Activated B cell treated with CpG ODN at 0.5 μM for 24 hours (primary cell): ENCODE results near the gene EPN3. TPM values are rescaled to one million over a fixed set of nuclear protein-coding genes. Genes with fewer than 3 reads are reported as not detected.
A peak's percentile ranks its signal among the peaks of the same experiment; 100 is the strongest.

ENCODE experiments used
- ATAC-seq: fragments of 200-7000 bp; cut with Tn5 transposase; one replicate; pipeline ENCODE4 v1.10.0; 2021; ENCODE audit warnings: low read depth, mild to moderate bottlenecking, moderate library complexity
- CTCF ChIA-PET: fragments of 350-600 bp; sonication (Branson Sonifier 250); formaldehyde crosslinking; loops from one replicate; lab custom pipeline; 2021; ENCODE audit warnings: antibody characterized with exemption; lab: Charles Lee
- POLR2A ChIA-PET: fragments of 350-600 bp; sonication (Branson Sonifier 250); formaldehyde crosslinking; loops from one replicate; lab custom pipeline; 2021; ENCODE audit warnings: antibody characterized with exemption; lab: Charles Lee
- DNase-seq: peaks from one replicate; pipeline ENCODE4 v3.0.0; 2022
- H3K27ac Mint-ChIP-seq: one replicate; pipeline ENCODE4 v1.8.0; 2020; ENCODE audit warnings: mixed read lengths
- H3K27me3 Mint-ChIP-seq: one replicate; pipeline ENCODE4 v1.8.0; 2021; ENCODE audit warnings: mixed read lengths
- H3K36me3 Mint-ChIP-seq: one replicate; pipeline ENCODE4 v1.8.0; 2021; ENCODE audit warnings: low read depth, mixed read lengths
- H3K4me1 Mint-ChIP-seq: one replicate; pipeline ENCODE4 v1.8.0; 2021; ENCODE audit warnings: mixed read lengths
- H3K4me3 Mint-ChIP-seq: one replicate; pipeline ENCODE4 v1.8.0; 2020; ENCODE audit warnings: mild to moderate bottlenecking, mixed read lengths
- H3K9me3 Mint-ChIP-seq: one replicate; pipeline ENCODE4 v1.8.0; 2020; ENCODE audit warnings: mixed read lengths
- CTCF ChIP-seq: fragments of 200-600 bp; IDR thresholded peaks from one replicate; pipeline ENCODE4 v1.8.0; 2022; ENCODE audit warnings: antibody characterized with exemption, mild to moderate bottlenecking
- intact Hi-C: fragments of 100-400 bp; cut with micrococcal nuclease; formaldehyde crosslinking; loops from one replicate; pipeline ENCODE4 v1.15.1; 2024
- total RNA-seq: library from RNA; stranded (reverse); gene quantifications from 2 replicates; pipeline ENCODE4 v1.2.3, GENCODE V29; 2022

EPN3 gene
- total RNA-seq, 1 donor from 2014 or later = not detected

GRCh38 chr17:50529849-50530248 is 2.7 kb upstream of the EPN3 start:
- CTCF ChIA-PET = no interaction called here
- Mint-ChIP-seq H3K9me3 (no peaks in the 10 kb centered on the region), H3K4me1 (peaks cover 12% of the 10 kb centered on the region), H3K27ac (no peak overlapping the region), H3K4me3 (no peak overlapping the region), H3K27me3 (peaks cover 50% of the 10 kb centered on the region), H3K36me3 (no peaks in the 10 kb centered on the region)
- POLR2A ChIA-PET = no interaction called here
- TF ChIP-seq CTCF = no peak
- intact Hi-C loops = no loop called here
- no peak for DNase-seq
- ATAC-seq = no peak

GRCh38 chr17:50531428-50532025 is 1.0 kb upstream of the EPN3 start:
- Mint-ChIP-seq H3K4me3 (no peak overlapping the region), H3K9me3 (no peaks in the 10 kb centered on the region), H3K27me3 (peaks cover 60% of the 10 kb centered on the region), H3K4me1 (peaks cover 12% of the 10 kb centered on the region), H3K36me3 (no peaks in the 10 kb centered on the region), H3K27ac (no peak overlapping the region)
- POLR2A ChIA-PET = no interaction called here
- TF ChIP-seq CTCF = no peak
- CTCF ChIA-PET = no interaction called here
- DNase-seq (no peak), ATAC-seq (no peak)
- intact Hi-C loops = no loop called here

- Mint-ChIP-seq H3K27ac (no peak overlapping the region), H3K27me3 (peaks cover 61% of the 10 kb centered on the region), H3K4me3 (no peak overlapping the region), H3K36me3 (no peaks in the 10 kb centered on the region), H3K4me1 (peaks cover 12% of the 10 kb centered on the region), H3K9me3 (no peaks in the 10 kb centered on the region)
- DNase-seq = no peak
- TF ChIP-seq CTCF = no peak
- ChIA-PET POLR2A (no interaction called here), CTCF (no interaction called here)
- intact Hi-C loops = no loop called here
- no peak for ATAC-seq
Measured at GRCh38 chr17:50533185-50533584, 650 bp downstream of the EPN3 start.

- Mint-ChIP-seq H3K4me1 (peaks cover 12% of the 10 kb centered on the region), H3K36me3 (no peaks in the 10 kb centered on the region), H3K27me3 (peaks cover 61% of the 10 kb centered on the region), H3K4me3 (no peak overlapping the region), H3K9me3 (no peaks in the 10 kb centered on the region), H3K27ac (no peak overlapping the region)
- ATAC-seq = no peak
- ChIA-PET CTCF (no interaction called here), POLR2A (no interaction called here)
- DNase-seq = no peak
- intact Hi-C loops = no loop called here
- no peak for TF ChIP-seq CTCF
Measured at GRCh38 chr17:50533720-50534148, 1.2 kb downstream of the EPN3 start.

GRCh38 chr17:50534222-50534978 is 1.9 kb downstream of the EPN3 start:
- Mint-ChIP-seq H3K27me3 (peaks cover 57% of the 10 kb centered on the region), H3K27ac (no peak overlapping the region), H3K36me3 (no peaks in the 10 kb centered on the region), H3K9me3 (no peaks in the 10 kb centered on the region), H3K4me1 (peaks cover 12% of the 10 kb centered on the region), H3K4me3 (no peak overlapping the region)
- intact Hi-C loops = no loop called here
- DNase-seq (no peak), ATAC-seq (peak; percentile 28)
- ChIA-PET CTCF (no interaction called here), POLR2A (no interaction called here)
- no peak for TF ChIP-seq CTCF
